Lung (tissue), 12 donors: ENCODE results near the gene C2CD2. TPM values are rescaled to one million over a fixed set of nuclear protein-coding genes. Genes with fewer than 3 reads are reported as not detected.

Source experiments
- ATAC-seq: fragments of 200-7000 bp; cut with Tn5 transposase; one replicate; pipeline ENCODE4 v1.9.1; 2020; ENCODE audit warnings: moderate number of reproducible peaks; ENCODE audit not compliant: insufficient read depth, low FRiP score
- DNase-seq, 3 donors: peaks; one replicate each; pipeline ENCODE4 v3.0.0-alpha.2; 2013 to 2017
- H3K27ac ChIP-seq, 2 donors: one replicate each; pipeline ENCODE4 v1.5.1; 2013; ENCODE audit warnings: mild to moderate bottlenecking in 2 of 2, moderate library complexity in 2 of 2, control low read depth in 1 of 2, inconsistent platforms in 1 of 2, low read depth in 1 of 2, low read length in 1 of 2
- H3K27me3 ChIP-seq, 3 donors: one replicate each; pipeline ENCODE4 v1.5.1; 2013; ENCODE audit warnings: low read length in 2 of 3; ENCODE audit not compliant: control insufficient read depth in 3 of 3, insufficient read depth in 3 of 3
- H3K36me3 ChIP-seq, 4 donors: one replicate each; pipeline ENCODE4 v1.5.1; 2013; ENCODE audit warnings: low read length in 4 of 4, mild to moderate bottlenecking in 1 of 4, moderate library complexity in 1 of 4; ENCODE audit not compliant: control insufficient read depth in 4 of 4, insufficient read depth in 4 of 4
- H3K4me1 ChIP-seq, 5 donors: one replicate each; pipeline ENCODE4 v1.5.1; 2013; ENCODE audit warnings: low read length in 5 of 5, mild to moderate bottlenecking in 2 of 5, moderate library complexity in 1 of 5; ENCODE audit not compliant: control insufficient read depth in 5 of 5, insufficient read depth in 5 of 5
- H3K4me3 ChIP-seq: one replicate; pipeline ENCODE4 v1.5.1; 2013; ENCODE audit warnings: mild to moderate bottlenecking, control low read depth, moderate library complexity
- H3K9ac ChIP-seq, 2 donors: one replicate each; pipeline ENCODE4 v1.5.1; 2013; ENCODE audit warnings: low read length in 2 of 2, control low read depth in 1 of 2; ENCODE audit not compliant: insufficient read depth in 1 of 2
- H3K9me3 ChIP-seq, 4 donors: one replicate each; pipeline ENCODE4 v1.5.1; 2013; ENCODE audit warnings: low read length in 3 of 4, mild to moderate bottlenecking in 1 of 4, moderate library complexity in 1 of 4; ENCODE audit not compliant: control insufficient read depth in 4 of 4, insufficient read depth in 3 of 4
- WGBS, 2 donors: extraction: QIAGEN DNeasy Blood & Tissue Kit; methylation state at CpG; one replicate each; pipeline ENCODE4 v1.1.7; 2013; 5-methylcytosine and 5-hydroxymethylcytosine counted together
- polyA plus RNA-seq, 2 donors: library from polyadenylated mRNA; stranded (reverse); fragments of 200-250 nt; gene quantifications; one replicate each; pipeline ENCODE4 v1.2.1, GENCODE V29; 2013
- total RNA-seq, 2 donors: library from RNA; depleted of rRNA in 1 of 2; stranded (reverse); fragments of >200 nt in 1 of 2; gene quantifications; one replicate each; pipeline ENCODE4 v1.2.1, GENCODE V29; 2014 to 2021
- TF ChIP-seq, protein P1 (sequence below): IDR thresholded peaks from 2 replicates; pipeline ENCODE4 v1.5.1; 2012; ENCODE audit warnings: mild to moderate bottlenecking; ENCODE audit errors: control extremely low read depth, extremely low read depth
- donor health status: control.
- donor health status: control.
- donor health status: Bipolar disorder and iron deficiency.
- donor health status: healthy.
- donor health status: DM: yes; HTN: yes; CAD: no.

Gene C2CD2
- total and polyA plus RNA-seq, 4 donors: 7.0 to 19.5 (median 12.2) TPM

DNA sequence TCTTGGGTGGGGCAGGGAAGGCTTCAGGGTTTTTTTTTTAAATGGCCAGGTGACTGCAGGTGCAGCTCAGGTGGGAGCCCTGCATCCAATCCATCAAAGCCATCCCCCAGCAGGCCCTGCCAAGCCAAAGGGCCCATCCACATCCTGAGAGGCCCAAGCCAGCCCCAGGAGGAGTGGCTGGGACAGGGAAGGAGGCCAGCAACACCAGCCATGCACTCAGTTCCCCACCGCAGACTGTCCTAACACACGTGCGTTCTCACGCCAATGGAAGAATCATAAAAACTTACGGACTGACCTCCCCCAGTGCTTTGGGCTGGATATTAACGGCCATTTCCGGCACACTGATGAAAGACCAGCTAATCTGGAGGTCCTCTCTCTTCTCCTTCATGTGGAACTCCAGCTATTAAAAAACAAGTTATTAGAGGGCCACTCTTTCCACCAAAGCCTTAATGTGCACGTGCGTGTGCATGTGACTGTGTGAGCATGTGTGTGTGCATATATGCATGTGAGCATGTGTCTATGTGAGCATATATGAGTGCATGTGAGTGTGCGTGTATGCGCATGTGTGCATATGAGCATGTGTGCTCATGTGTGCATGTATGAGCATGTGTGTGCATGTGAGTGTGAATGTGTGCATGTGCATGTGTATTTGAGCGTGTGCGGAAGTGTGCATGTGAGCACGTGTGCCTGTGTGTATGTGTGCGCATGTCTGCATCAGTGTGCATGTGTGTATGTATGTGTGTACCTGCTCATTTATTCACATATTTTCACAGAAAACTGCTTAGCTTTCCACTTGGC, 35.1 kb downstream of the C2CD2 start:
- DNase-seq (no peak), ATAC-seq (no peak)
- H3K36me3 ChIP-seq: peaks cover 0 to 28% (median 18%) of the 10 kb centered on the region in 4 donors
- 97% methylated on average over 15 of the region's 15 CpGs for WGBS, 2 donors
- H3K27ac ChIP-seq: no peak overlapping the region
- H3K9me3 ChIP-seq: no peaks in the 10 kb centered on the region
- H3K27me3 ChIP-seq: no peaks in the 10 kb centered on the region
- no peak overlapping the region for H3K9ac ChIP-seq
- peaks cover 0 to 4% (median 3%) of the 10 kb centered on the region in 5 donors for H3K4me1 ChIP-seq
- TF ChIP-seq, protein P1, sequence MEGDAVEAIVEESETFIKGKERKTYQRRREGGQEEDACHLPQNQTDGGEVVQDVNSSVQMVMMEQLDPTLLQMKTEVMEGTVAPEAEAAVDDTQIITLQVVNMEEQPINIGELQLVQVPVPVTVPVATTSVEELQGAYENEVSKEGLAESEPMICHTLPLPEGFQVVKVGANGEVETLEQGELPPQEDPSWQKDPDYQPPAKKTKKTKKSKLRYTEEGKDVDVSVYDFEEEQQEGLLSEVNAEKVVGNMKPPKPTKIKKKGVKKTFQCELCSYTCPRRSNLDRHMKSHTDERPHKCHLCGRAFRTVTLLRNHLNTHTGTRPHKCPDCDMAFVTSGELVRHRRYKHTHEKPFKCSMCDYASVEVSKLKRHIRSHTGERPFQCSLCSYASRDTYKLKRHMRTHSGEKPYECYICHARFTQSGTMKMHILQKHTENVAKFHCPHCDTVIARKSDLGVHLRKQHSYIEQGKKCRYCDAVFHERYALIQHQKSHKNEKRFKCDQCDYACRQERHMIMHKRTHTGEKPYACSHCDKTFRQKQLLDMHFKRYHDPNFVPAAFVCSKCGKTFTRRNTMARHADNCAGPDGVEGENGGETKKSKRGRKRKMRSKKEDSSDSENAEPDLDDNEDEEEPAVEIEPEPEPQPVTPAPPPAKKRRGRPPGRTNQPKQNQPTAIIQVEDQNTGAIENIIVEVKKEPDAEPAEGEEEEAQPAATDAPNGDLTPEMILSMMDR: no peak
- no peak overlapping the region for H3K4me3 ChIP-seq

DNA sequence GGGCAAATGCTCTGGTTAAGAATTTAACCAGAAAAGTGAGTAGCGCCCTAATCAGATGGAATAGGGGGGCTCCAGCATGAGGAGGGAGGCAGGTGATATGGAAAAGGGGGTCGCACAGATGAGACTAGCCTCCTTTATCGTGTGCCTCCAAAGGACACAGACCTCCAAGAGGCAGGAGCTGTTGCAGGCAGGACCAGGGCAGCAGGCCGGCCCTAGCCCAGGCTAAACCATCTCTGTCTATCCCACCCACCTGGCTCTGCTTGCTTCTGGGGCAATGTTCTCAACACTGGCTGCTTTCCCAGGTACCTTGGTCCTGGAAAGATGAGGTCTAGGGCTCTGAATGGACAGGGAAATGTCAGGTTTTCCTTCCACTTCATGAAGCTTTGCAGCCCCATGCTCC, 36.3 kb downstream of the C2CD2 start:
- no peaks in the 10 kb centered on the region for H3K9me3 ChIP-seq
- H3K27ac ChIP-seq: no peak overlapping the region
- no peak for ATAC-seq
- 97 to 98% methylated on average over 4 of the region's 4 CpGs for WGBS, 2 donors
- H3K4me1 ChIP-seq: peaks cover 0 to 4% (median 0%) of the 10 kb centered on the region in 5 donors
- H3K36me3 ChIP-seq: peaks cover 0 to 36% (median 23%) of the 10 kb centered on the region in 4 donors
- no peaks in the 10 kb centered on the region for H3K27me3 ChIP-seq
- H3K4me3 ChIP-seq: no peak overlapping the region
- DNase-seq: no peak
- H3K9ac ChIP-seq: no peak overlapping the region
- TF ChIP-seq, protein P1: no peak

DNA sequence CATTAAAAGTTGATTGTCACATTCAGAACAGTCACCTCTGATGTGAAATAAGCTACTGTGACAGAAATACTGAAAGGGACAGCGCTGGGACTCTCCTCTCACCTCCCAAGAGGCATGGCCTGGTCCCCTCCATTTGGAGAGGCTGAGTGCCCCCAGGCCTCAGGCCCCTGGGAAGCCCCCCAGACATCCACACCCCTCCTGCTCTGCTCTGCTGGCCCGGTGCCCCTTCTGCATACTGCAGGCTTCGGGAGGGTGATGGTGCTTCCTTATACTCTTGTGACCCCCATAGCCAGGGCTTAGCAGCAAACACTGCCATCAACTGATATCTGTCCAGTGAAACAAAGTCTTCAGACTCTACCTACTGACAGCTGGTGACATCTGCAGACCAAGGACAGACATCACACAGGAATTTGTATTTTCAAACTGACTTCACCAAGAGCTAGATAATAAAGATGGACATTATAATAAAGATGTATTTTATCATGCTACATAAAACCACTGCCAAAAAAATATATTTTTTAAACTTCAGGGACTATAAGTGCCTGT, 36.9 kb downstream of the C2CD2 start:
- no peaks in the 10 kb centered on the region for H3K9me3 ChIP-seq
- no peak overlapping the region for H3K27ac ChIP-seq
- H3K36me3 ChIP-seq: peaks cover 0 to 38% (median 25%) of the 10 kb centered on the region in 4 donors
- H3K9ac ChIP-seq: no peak overlapping the region
- TF ChIP-seq, protein P1: no peak
- H3K4me1 ChIP-seq: peaks cover 0 to 4% (median 0%) of the 10 kb centered on the region in 5 donors
- 85 to 92% methylated on average over 3 of the region's 3 CpGs for WGBS, 2 donors
- ATAC-seq: no peak
- no peak for DNase-seq
- H3K4me3 ChIP-seq: no peak overlapping the region
- no peaks in the 10 kb centered on the region for H3K27me3 ChIP-seq
